GM20431 (cell line): ENCODE results near the gene TOR4A.
"Not testable (repeated sequence)": the region's sequence is repeated elsewhere in the genome, so short reads cannot be mapped to it uniquely, and the experiment has no call there.

Source experiments
- in situ Hi-C: fragments of 300-500 bp; cut with MseI, MboI; formaldehyde crosslinking; loops from one replicate; pipeline ENCODE4 v1.15.0; 2020; ENCODE audit warnings: low sequenced_read_pairs; ENCODE audit not compliant: unreplicated experiment

TOR4A gene

GRCh38 chr9:137236936-137237421 is 40.5 kb upstream of the TOR4A start:
- in situ Hi-C loops: loop anchor here (10.0 kb wide), 1 partner anchor 132 kb away; no protein-coding TSS in a partner anchor

- in situ Hi-C loops: loop anchor here (10.0 kb wide), 1 partner anchor 133 kb away; no protein-coding TSS in a partner anchor
Measured at GRCh38 chr9:137237759-137238726, 39.5 kb upstream of the TOR4A start.

- in situ Hi-C loops: loop anchor here (10.0 kb wide), 1 partner anchor 135 kb away; no protein-coding TSS in a partner anchor
Measured at GRCh38 chr9:137239541-137240200, 37.9 kb upstream of the TOR4A start.

- in situ Hi-C loops: no loop called here
Measured at GRCh38 chr9:137240318-137240840, 37.1 kb upstream of the TOR4A start.

GRCh38 chr9:137240841-137241489 is 36.6 kb upstream of the TOR4A start, which contains the start of gene TUBB4B:
TUBB4B (plus strand) TSS chr9:137241287; CDS start chr9:137241361, 74 bp downstream.
- in situ Hi-C loops: no loop called here

GRCh38 chr9:137241490-137242268 is 35.8 kb upstream of the TOR4A start:
- in situ Hi-C loops: no loop called here

GRCh38 chr9:137242269-137243203 is 35.0 kb upstream of the TOR4A start:
- in situ Hi-C loops: no loop called here

GRCh38 chr9:137243266-137243625 is 34.3 kb upstream of the TOR4A start:
- in situ Hi-C loops: not testable (repeated sequence)

- in situ Hi-C loops: no loop called here
Measured at GRCh38 chr9:137243626-137244485, 33.7 kb upstream of the TOR4A start.

- in situ Hi-C loops: no loop called here
Measured at GRCh38 chr9:137244486-137245449, 32.8 kb upstream of the TOR4A start.

GRCh38 chr9:137245450-137246421 is 31.8 kb upstream of the TOR4A start:
- in situ Hi-C loops: no loop called here

- in situ Hi-C loops: no loop called here
Measured at GRCh38 chr9:137247135-137247915, 30.2 kb upstream of the TOR4A start.

- in situ Hi-C loops: no loop called here
Measured at GRCh38 chr9:137247916-137248175, 29.7 kb upstream of the TOR4A start.

- in situ Hi-C loops: no loop called here
Measured at GRCh38 chr9:137250329-137251193, 27.0 kb upstream of the TOR4A start.
